C4-2B (cell line): Measurements from ENCODE around the gene PLA2G2F.

Source experiments
- CTCF ChIP-seq: fragments of 450-650 bp; conservative IDR thresholded peaks from 2 replicates; pipeline ENCODE4 v1.5.1; 2017; ENCODE audit warnings: mild to moderate bottlenecking
- ZFX ChIP-seq: fragments of 450-650 bp; IDR thresholded peaks from 2 replicates; pipeline ENCODE4 v1.6.1; 2017

GRCh38 chr1:20183035-20183434 lies 43.9 kb downstream of the PLA2G2F start:
- TF ChIP-seq CTCF, result no peak
- TF ChIP-seq ZFX, result no peak
